KG1 (cell line): ENCODE results near the gene CCDC14.
"Not testable (repeated sequence)": the region's sequence is repeated elsewhere in the genome, so short reads cannot be mapped to it uniquely, and the experiment has no call there.

Source experiments
- DNase-seq: peaks from one replicate; lab custom pipeline; 2025; lab: John Stamatoyannopoulos, UW

CCDC14 gene

DNA sequence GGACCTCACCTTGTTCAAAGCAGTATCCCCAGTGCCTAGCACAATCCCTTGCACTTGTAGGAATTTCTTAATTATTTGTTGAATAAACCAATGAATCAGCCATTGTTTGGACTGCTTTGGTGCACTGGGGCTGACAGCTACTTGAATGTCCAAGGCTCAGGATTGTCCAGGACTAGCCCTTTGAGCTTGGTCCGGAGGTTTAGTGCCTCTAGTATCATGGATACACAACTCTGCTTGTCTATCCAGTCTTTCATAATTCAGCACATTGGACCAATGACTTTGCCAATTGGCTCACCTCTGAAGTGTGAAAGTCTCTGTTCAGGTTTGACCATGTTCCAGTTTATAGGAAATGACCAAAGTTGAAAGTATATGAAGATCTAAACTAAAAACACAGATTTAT, 3.8 kb upstream of the CCDC14 start:
- DNase-seq = not testable (repeated sequence)

DNA sequence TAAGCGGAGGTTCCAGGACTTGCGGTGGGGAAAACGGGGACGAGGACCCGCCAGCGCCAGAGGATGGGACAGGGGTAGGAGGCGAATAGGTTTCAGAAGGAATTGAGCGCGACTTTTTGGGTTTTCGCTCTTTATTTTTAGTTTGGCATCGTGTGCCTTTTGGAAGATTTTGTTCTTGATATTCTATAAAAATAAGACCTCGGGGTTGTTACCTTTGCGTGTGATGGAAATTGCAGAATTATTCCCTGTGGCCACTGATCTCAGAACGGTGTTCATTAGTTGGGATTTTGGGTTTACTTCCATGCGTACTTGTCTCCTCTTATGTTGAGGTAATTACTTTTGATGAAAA, 453 bp upstream of the CCDC14 start:
- no peak for DNase-seq

DNA sequence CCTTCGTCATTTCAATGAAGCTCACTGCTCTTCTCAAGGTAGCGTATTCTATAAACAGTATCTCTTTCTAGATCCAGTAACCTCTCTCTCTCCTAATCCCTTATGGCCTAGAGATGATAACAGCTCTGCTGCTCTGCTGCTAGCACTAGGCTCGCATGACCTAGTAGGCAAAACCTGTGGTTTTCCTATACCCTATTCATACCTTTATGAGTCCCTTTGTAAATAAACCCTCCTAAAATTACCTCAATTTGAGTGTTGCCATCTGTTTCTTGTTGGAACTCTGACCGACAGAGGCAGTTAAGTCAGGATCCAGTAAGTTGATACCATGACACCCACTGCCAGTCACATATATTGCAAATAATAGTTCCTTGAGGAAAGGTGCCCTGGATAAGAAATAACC, 7.3 kb downstream of the CCDC14 start:
- DNase-seq = no peak

DNA sequence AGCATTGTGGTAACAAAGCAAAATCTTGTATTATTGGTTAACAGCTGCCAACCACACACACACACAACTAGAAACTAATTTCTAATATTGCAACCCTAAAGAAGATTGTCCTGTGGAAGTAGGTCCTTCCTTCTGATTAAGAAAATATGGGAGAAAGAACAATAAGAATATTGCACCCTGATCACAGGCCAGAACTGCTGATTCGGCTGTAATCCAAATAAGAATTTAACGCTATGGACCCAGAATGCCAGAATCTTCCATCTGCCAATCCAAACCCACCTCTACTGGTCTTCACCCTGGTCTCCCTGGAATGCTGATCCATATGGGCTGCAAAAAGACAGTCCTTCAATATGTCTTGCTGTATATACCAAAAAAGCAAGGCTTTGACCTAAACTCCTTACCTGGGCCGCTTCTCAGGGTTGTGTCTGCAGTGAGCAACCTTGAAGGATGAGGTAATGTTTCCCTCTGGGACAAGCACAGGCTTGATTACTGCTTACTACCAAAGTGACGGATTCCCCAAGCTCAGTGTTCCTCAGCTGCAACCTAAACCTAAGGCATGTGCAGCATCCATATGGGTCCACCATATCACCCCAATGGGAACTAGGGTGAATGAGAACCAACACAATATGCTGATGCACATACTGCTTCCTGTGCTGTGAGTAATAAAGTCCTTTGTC, 8.0 kb downstream of the CCDC14 start:
- DNase-seq = no peak

DNA sequence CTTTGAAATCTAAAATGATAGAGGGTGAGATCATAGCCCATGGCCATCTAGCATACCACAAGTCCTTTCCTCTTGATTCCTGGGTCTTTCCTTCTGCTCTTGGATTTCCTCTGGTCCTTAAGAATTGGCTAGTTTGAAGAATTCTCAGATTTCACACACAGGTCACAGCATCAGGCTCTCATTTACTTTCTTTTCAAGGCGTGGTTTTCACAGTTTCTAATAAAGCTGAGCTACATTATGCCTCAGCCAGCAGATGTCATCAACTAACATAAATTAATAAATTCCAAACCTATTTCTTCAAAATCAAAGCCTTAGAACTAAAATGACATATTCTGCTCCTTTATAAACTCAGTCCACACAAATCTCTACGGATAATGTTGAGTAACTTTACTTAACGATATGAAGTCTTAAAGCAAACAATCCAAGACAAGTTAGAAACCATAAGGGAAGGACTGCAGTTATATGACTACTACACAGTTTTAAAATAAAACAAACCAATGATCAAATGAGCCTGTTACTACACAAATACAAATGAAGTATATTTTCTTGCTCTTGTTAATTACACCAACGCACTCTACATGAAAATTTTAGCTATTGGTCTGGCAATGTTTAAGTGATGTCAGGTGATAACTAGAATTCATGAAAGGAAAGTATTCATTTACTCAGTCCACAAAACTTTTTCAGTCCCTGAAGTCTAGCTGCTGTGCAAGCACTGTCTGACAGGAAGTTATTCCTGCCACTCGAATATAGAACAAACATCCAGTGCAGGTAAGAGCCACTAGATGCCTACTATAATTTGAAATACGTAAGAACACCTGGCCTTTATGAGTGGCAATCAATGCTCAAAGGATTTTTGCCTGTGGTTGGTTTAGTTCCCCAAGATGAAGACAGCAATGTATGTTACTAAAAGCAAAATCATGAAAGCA, 9.2 kb downstream of the CCDC14 start:
- DNase-seq = no peak

DNA sequence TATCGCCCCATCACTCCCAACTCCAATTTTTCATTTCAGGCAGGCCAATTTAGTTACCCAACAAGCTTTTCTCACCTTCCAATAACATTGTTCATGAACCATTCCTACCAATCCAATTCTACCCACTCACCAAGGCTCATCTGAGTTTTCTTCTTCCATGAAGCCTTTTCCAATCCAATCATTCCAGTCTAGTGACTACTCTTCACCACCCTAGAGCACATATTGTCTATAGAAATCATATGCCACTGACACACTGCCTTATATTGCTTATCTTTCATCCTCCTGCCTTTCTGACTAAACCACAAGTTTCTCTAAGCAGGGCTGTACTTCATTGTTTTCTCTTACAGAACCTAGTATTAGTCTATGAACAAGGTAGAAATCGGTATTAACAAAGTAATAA, 11.4 kb downstream of the CCDC14 start:
- DNase-seq = no peak

DNA sequence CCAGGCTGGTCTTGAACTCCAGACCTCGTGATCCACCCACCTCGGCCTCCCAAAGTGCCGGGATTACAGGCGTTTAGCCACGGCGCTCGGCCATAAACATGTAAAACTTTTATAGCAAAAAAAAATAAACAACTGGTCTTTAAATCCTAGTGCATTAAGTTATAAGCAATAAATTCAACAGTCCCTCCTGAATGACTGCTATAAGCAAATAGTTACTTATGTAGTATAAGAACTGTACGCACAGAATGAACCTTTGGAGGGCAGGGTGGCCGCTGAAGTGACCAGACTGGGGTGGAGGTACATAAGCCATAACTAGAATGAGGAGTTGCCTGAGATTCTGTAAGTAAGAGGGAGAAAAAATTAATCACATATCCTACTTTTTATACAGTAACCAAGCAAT, 12.6 kb downstream of the CCDC14 start:
- DNase-seq = no peak

DNA sequence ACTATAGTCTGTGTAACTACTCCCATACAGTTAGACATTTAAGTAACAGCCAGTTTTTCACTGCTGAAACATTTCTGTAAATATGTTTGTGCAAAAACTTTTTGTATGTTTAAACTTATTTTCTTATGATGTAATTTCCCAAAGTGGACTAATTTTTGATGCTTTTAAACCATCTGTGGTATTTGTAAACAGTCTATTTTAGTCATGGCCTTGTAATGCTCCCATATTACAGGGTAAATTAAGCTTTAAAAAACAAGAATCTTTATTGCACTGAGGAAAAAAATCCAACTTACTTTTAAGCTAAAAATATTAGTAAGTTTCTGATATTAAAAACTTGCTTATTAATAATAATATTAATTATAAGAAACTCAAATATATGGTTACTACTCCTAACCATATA, 13.5 kb downstream of the CCDC14 start:
- no peak for DNase-seq

DNA sequence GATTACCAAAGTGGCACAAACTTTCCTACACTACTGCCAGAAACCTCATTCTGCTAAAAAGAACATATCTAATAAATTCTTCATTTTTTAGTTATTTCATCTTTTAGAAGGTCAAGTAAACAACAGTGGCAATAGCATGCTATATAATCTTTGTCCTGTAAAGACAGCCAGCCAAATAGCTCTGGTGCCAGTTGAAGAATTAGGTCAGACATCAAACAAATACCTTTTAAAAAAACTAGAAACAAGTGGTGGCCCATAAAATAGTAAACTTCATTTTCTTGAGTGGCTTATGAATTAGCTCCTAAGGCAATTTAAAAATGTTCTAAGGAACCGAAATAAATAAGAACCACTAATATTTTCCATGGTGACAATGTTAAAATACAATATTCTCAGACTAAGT, 19.5 kb downstream of the CCDC14 start:
- no peak for DNase-seq

DNA sequence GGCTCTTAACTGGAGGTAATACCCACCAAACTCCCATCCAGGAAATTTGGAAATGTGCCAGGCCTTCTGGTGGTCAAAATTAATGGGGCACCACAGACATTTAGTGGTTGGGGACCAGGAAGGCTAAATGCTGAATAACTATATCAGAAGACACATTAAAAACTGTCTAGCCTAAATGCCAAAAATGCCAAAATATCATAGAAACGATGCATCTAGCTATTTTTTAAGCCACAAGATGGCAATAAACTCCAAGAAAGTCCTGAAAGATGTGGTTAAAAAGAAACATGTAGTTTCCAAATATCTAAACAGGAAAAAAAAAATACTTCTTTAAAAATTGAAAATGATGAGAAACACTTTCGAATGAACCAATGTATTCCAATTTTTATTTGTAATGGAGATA, 19.9 kb downstream of the CCDC14 start:
- DNase-seq = no peak

DNA sequence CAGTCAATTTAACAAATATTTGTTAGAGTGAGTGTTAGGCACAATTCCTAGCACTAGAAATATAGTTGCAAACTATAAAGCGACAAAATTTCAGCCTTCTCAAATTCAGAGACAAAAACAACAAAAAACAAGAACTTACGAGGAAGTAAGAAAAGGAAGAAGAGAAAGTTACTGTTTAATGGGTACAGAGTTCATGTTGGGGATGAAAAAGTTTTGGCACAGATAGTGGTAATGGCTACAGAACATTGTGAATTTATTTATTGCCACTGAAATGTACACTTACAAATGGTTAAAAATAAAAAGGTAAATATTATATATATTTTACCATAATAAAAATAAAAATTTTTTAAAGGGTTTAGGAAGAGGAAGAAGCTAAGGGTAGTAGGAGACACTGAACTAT, 21.3 kb downstream of the CCDC14 start:
- no peak for DNase-seq

DNA sequence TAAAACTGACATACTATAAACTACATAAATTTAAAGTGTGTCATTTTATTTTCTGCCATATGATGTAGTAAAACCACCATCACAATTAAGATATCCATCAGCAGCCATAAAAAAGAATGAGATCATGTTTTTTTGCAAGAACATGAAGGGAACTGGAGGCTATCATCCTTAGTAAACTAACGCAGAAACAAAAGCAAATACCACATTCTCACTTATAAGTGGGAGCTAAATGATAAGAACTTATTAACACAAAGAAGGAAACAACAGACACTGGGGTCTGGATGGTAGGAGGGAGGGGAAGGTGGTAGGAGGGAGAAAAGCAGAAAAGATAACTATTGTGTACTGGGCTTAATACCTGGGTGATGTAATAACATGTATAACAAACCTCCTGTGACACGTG, 24.6 kb downstream of the CCDC14 start:
- no peak for DNase-seq

DNA sequence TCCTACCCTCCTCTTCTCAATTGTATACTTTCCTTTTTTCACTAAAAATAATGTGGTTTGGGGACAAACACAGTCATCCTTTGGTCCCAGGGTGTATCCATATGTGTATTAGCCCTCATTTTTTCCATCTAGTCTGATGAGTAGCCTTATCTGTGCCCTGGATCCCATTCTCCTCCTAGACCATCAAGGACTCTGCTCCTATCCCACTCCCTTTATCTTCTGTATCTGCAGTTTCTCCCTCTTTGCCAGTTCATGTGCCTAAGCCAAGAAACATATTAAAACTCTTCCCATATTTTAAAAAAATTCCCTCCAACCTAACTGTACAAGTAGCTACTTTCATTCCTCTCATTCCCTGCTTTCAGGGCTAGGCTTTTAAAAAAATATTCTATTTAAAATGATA, 25.2 kb downstream of the CCDC14 start:
- DNase-seq = no peak

DNA sequence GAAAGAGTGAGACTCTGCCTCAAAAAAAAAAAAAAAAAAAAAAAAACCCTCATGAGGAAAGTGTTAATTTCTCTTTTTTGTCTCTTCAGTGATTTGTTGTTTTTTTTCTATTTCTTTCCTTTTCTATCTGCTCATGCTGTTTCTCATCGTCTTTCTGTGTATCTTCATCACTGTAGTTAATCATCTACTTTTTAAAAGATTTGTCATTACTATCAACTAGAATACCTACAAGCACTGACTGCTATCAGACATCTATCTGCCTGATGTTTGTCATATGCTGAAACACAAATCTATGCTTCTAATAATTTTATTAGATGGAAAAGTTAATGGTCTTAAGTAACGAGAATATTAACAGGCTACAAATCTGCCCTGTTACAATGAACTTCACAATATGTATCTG, 26.8 kb downstream of the CCDC14 start:
- no peak for DNase-seq

DNA sequence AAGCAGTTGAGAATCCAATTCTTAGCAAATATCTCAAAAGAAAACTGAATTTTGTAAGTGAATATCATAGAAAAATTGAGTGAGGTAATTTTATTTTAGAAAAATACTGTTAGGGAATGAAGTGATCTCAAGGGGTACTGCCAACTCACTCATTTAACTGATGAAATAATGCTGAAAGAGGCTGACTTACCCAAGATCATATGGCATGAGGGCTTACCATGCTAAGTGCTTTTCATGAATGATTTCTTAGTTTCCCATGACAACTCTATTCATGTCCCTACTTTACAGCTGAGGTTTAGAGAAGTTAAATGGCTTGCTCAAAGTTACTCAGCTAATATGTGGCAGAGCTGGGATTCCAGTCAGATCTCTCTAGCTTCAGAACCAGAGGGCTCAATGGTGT, 30.6 kb downstream of the CCDC14 start:
- DNase-seq = no peak

DNA sequence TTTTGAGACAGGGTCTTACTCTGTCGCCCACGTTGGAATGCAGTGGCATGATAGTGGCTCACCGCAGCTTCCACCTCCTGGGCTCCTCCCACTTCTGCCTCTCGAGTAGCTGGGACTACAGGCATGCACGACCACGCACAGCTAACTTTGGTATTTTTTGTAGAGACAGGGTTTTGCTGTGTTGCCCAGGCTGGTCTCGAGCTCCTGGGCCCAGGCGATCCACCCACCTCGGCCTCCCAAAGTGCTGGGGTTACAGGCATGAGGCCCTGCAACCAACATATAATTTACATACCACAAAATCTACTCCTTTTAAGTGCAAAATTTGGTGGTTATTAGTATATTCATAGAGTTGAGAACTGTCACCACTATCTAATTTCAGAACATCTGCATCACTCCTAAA, 31.7 kb downstream of the CCDC14 start:
- DNase-seq = no peak

DNA sequence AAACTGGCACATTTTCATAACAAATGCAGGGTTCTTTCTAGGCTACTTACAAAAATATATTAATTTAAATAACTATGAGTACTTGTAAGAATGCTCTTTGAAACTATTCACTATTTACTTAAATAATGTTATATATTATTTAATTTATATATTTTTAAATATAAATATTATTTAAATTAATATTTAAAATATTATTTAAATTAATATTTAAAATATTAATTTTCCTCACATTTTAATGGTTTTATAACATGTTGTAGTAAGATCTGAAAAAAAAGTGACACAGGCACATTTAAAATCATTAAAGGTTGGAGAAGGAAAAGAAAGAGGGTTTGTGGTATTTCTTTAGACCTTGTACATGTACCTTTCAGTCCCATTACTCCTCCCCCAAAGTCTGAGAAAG, 34.6 kb downstream of the CCDC14 start:
- DNase-seq = no peak

DNA sequence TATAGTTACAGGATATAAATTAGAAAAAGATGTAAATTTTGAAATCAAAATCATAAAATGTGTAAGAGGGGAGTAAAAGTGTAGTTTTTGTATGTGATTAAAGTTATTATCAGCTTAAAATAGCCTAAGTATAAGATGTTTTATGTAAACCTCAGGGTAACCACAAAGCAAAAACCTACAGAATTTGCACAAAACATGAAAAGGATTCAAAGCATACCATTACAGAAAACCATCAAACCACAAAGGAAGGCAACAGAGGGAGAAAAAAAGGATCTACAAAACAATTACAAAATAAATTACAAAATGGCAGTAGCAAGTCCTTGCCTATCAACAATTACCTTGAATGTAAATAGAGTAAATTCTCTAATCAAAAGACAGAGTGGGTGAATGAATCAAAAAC, 40.2 kb downstream of the CCDC14 start:
- DNase-seq = no peak

DNA sequence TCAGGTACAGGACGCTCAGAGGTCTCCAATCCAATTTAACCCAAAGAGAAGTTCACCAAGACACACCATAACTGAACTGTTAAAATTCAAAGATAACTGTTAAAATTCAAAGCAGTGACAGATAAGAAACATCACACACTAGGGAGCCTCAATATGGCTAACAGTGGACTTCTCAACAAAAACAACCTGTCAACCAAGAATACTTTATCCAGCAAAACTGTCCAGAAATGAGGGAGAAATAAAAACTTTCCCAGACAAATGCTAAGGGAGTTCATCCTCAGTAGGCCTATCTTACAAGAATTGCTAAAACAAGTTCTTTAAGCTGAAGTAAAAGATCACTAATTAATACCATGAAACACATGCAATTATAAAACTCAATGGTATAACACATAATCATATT, 40.6 kb downstream of the CCDC14 start:
- DNase-seq = no peak

DNA sequence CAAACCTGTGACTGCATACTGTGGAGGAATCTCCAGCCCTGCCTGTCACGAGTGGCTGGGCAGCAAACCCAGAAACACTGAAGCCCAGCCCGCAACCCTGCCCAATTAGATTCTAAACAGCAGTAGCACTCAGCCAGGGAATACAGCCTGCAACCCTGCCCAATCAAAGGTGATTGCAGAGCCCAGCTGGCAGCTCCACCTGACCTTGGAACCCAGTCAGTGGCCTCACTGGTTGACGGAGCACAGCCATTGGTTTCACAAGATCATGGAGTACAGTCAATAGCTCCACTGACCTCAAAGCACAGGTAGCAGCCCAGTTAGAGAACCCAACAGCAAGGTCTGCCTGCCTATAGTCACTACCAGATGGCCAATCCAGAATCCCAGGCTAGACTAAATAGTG, 41.7 kb downstream of the CCDC14 start:
- DNase-seq = no peak

DNA sequence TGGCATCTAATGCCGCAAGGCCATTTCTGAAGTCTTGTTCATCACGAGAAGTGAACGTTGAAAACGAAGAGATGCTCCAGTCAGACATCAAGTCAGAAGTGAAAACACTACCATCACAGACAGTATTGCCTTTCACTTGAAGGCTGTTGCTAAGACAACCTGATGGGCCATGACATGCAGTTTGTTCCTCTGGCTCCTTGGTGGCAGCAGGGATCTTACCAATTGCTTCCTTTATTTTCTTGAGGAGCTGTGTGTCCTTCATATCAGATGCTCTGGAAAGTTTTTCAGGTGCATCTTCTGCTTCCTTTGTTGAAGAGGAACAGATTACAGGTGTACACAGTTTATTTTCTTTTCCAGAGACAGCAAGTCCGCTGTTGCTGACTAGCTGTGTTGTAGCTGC, 46.2 kb downstream of the CCDC14 start:
- no peak for DNase-seq

DNA sequence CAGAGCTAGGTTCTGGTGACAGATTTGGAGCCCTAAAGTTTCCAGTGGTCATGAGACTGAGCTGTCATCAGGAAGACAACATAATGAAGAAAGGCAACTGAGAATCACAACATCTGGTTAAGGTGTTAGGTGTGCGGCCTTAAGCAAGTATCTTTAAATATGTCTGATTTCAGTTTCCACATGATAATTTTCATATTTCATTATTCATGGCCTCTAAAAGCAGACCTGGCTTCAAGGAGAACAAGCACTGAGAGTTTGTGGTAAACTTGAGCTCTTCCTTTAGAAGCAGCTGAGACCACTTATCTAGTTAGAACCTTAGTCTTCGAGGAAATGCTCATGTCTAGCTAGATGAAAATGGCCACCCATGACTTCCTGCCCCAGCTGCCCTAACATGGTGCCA, 51.2 kb downstream of the CCDC14 start:
- DNase-seq = no peak

DNA sequence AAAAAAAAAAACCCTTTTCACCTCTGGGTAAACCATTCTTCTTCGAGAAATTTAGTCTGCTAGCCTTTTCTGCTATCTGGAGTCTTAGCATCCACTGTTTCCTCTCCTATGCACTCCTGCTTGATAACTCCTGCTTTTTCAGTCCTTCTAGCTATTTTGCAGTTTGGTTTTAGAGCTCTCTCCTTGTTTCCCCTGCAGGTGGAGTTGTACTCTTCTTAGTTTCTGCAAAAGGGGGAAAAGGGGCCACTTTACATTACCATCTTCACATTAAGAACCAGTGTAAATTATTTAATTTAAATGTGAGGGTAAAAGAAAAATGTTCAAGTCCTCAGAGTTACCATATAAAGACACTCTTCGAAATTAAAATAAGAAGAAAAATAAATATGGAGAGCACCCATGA, 53.3 kb downstream of the CCDC14 start:
- no peak for DNase-seq
